Mesenchymal stem cell (in vitro differentiated cells and primary cell): ENCODE data around the gene PTP4A2.

Experiments
- DNase-seq: peaks from one replicate; pipeline ENCODE4 v3.0.0-alpha.2; 2013
- H2AFZ ChIP-seq: one replicate; pipeline ENCODE4 v1.6.1; 2013; ENCODE audit warnings: low read depth, mild to moderate bottlenecking, control low read depth, inconsistent platforms, low read length, moderate library complexity
- H2AK5ac ChIP-seq: 2 replicates; pipeline ENCODE4 v1.6.1; 2013; ENCODE audit warnings: low read length, moderate library complexity, mild to moderate bottlenecking, inconsistent platforms; ENCODE audit not compliant: severe bottlenecking
- H2BK120ac ChIP-seq: one replicate; pipeline ENCODE4 v1.6.1; 2013; ENCODE audit warnings: low read depth, mild to moderate bottlenecking, inconsistent platforms, low read length, moderate library complexity
- H2BK12ac ChIP-seq, 2 experiments: one replicate each; pipeline ENCODE4 v1.6.1; 2013; ENCODE audit warnings: inconsistent platforms in 2 of 2, low read length in 2 of 2, mild to moderate bottlenecking in 2 of 2, moderate library complexity in 2 of 2, control low read depth in 1 of 2
- H2BK15ac ChIP-seq: one replicate; pipeline ENCODE4 v1.6.1; 2013; ENCODE audit warnings: mild to moderate bottlenecking, low read depth, inconsistent platforms; ENCODE audit not compliant: poor library complexity, severe bottlenecking
- H2BK5ac ChIP-seq: 2 replicates; pipeline ENCODE4 v1.6.1; 2013; ENCODE audit warnings: low read depth, mild to moderate bottlenecking, low read length, control low read depth, inconsistent platforms; ENCODE audit not compliant: poor library complexity, severe bottlenecking
- H3K14ac ChIP-seq, 2 experiments: one replicate each; pipeline ENCODE4 v1.6.1; 2013; ENCODE audit warnings: inconsistent platforms in 2 of 2, low read length in 2 of 2, control low read depth in 1 of 2, mild to moderate bottlenecking in 1 of 2, moderate library complexity in 1 of 2
- H3K18ac ChIP-seq, 2 experiments: one replicate each; pipeline ENCODE4 v1.6.1; 2013; ENCODE audit warnings: inconsistent platforms in 2 of 2, low read length in 2 of 2, control low read depth in 1 of 2, low read depth in 1 of 2, mild to moderate bottlenecking in 1 of 2
- H3K23ac ChIP-seq, 2 experiments: one replicate each; pipeline ENCODE4 v1.6.1; 2013; ENCODE audit warnings: inconsistent platforms in 2 of 2, low read length in 2 of 2, mild to moderate bottlenecking in 2 of 2, moderate library complexity in 2 of 2, control low read depth in 1 of 2
- H3K27ac ChIP-seq: 2 replicates; pipeline ENCODE4 v1.5.1; 2013; ENCODE audit warnings: mild to moderate bottlenecking, moderate library complexity, low read length, control low read depth, inconsistent platforms; ENCODE audit not compliant: poor library complexity, severe bottlenecking
- H3K27me3 ChIP-seq, 2 experiments: 2 replicates each; pipeline versions ENCODE4 v1.6.1 to v1.7.0; 2013; ENCODE audit warnings: low read length in 2 of 2, mild to moderate bottlenecking in 2 of 2, moderate library complexity in 2 of 2, control low read depth in 1 of 2, inconsistent platforms in 1 of 2; ENCODE audit not compliant: control insufficient read depth in 1 of 2, insufficient read depth in 1 of 2
- H3K36me3 ChIP-seq, 2 experiments: 2 replicates each; pipeline versions ENCODE4 v1.6.1 to v1.7.0; 2013; ENCODE audit warnings: low read length in 2 of 2, control low read depth in 1 of 2, inconsistent platforms in 1 of 2, low read depth in 1 of 2, mild to moderate bottlenecking in 1 of 2; ENCODE audit not compliant: insufficient read depth in 2 of 2, control insufficient read depth in 1 of 2
- H3K4ac ChIP-seq, 2 experiments: one replicate each; pipeline ENCODE4 v1.6.1; 2013; ENCODE audit warnings: inconsistent platforms in 2 of 2, low read length in 2 of 2, mild to moderate bottlenecking in 2 of 2, moderate library complexity in 2 of 2, control low read depth in 1 of 2, low read depth in 1 of 2
- H3K4me1 ChIP-seq: 2 replicates; pipeline ENCODE4 v1.6.1; 2013; ENCODE audit warnings: low read depth, low read length, control low read depth; ENCODE audit not compliant: control insufficient read depth, insufficient read depth
- H3K4me2 ChIP-seq: 2 replicates; pipeline ENCODE4 v1.6.1; 2013; ENCODE audit warnings: low read length, mild to moderate bottlenecking, inconsistent platforms; ENCODE audit not compliant: poor library complexity, severe bottlenecking
- H3K4me3 ChIP-seq, 2 experiments: 2 replicates each; pipeline versions ENCODE4 v1.5.1 to v1.7.0; 2013; ENCODE audit warnings: low read length in 2 of 2, mild to moderate bottlenecking in 2 of 2, control low read depth in 1 of 2, low read depth in 1 of 2; ENCODE audit not compliant: insufficient read depth in 1 of 2
- H3K79me1 ChIP-seq: replicated peaks from 2 replicates; pipeline ENCODE4 v1.6.1; 2013; ENCODE audit warnings: mild to moderate bottlenecking, control low read depth, low read length, inconsistent platforms; ENCODE audit not compliant: poor library complexity, severe bottlenecking
- H3K9ac ChIP-seq: 2 replicates; pipeline ENCODE4 v1.7.0; 2013; ENCODE audit warnings: mild to moderate bottlenecking, low read length, moderate library complexity
- H3K9me3 ChIP-seq: 2 replicates; pipeline ENCODE4 v1.7.0; 2013; ENCODE audit warnings: mild to moderate bottlenecking, low read length; ENCODE audit not compliant: control insufficient read depth
- H4K8ac ChIP-seq: one replicate; pipeline ENCODE4 v1.6.1; 2013; ENCODE audit warnings: inconsistent platforms, mild to moderate bottlenecking, low read length, moderate library complexity
- H4K91ac ChIP-seq: one replicate; pipeline ENCODE4 v1.6.1; 2013; ENCODE audit warnings: mild to moderate bottlenecking, low read length, inconsistent platforms
- WGBS: methylation state at CpG from one replicate; pipeline ENCODE4 v1.1.7; 2013; ENCODE audit warnings: mixed read lengths; 5-methylcytosine and 5-hydroxymethylcytosine counted together

The PTP4A2 gene

GRCh38 chr1:31902510-31902860 is 35.7 kb downstream of the PTP4A2 start:
- no peak overlapping the region for H3K18ac ChIP-seq
- no peak overlapping the region for H3K4me3 ChIP-seq
- H4K91ac ChIP-seq, result no peak overlapping the region
- H3K14ac ChIP-seq, result peak overlapping the region in 1 of 2 experiments; percentile 74
- no peak overlapping the region for H3K4me2 ChIP-seq
- no peak overlapping the region for H3K27ac ChIP-seq
- no peak overlapping the region for H2AK5ac ChIP-seq
- no peaks in the 10 kb centered on the region for H3K9me3 ChIP-seq
- H3K79me1 ChIP-seq, result peaks cover 8% of the 10 kb centered on the region
- no peak for DNase-seq
- H2BK5ac ChIP-seq, result no peak overlapping the region
- H3K36me3 ChIP-seq, result peaks cover 16 to 34% of the 10 kb centered on the region in 2 experiments
- no peak overlapping the region for H3K4ac ChIP-seq
- H3K4me1 ChIP-seq, result no peaks in the 10 kb centered on the region
- H3K27me3 ChIP-seq, result no peaks in the 10 kb centered on the region
- H3K23ac ChIP-seq, result no peak overlapping the region
- H2BK12ac ChIP-seq, result no peak overlapping the region
- no peak overlapping the region for H3K9ac ChIP-seq
- no peak overlapping the region for H4K8ac ChIP-seq
- no peak overlapping the region for H2BK120ac ChIP-seq
- H2AFZ ChIP-seq, result no peak overlapping the region
- 99% methylated on average over 4 of the region's 5 CpGs for WGBS
- no peak overlapping the region for H2BK15ac ChIP-seq

DNA sequence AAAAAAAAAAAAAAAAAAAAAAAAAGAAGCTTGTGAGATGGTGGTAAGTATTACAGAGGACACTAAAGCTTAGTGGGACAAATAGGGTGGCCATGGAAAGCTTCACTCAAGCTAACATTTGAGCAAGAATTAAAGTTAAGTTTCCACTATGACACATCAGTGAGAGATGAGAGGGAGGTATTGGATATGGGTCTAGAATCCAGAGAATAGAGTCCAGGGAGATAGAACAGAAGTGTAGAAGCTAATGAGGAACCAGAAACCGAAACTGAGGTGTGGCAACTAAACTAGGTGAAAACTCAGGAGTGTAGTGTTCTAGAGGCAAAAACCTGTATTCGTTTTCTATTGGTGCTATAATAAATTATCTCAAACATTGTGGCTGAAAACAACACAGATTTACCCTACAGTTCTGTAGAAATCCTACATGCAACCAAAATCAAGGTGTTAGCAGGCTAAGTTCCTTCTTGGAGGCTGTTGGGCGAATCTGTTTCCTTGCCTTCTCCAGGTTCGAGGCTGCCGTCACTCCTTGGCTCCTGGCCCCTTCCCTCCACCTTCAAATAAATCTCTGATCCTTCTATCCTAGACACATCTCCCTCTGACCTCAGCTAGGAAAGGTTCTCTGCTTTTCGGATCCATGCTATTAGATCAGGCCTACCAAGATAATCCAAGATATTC is 36.2 kb downstream of the PTP4A2 start:
- Histone ChIP-seq H3K14ac (peak overlapping the region in 1 of 2 experiments; percentile 74), H2BK5ac (no peak overlapping the region), H2BK120ac (no peak overlapping the region), H2AFZ (no peak overlapping the region), H3K9ac (no peak overlapping the region), H3K27me3 (no peaks in the 10 kb centered on the region), H3K23ac (no peak overlapping the region), H2BK15ac (no peak overlapping the region), H3K27ac (no peak overlapping the region), H2AK5ac (no peak overlapping the region), H3K18ac (no peak overlapping the region), H3K4me2 (no peak overlapping the region), H3K9me3 (no peaks in the 10 kb centered on the region), H3K4me1 (no peaks in the 10 kb centered on the region), H4K91ac (no peak overlapping the region), H3K36me3 (peaks cover 13 to 29% of the 10 kb centered on the region in 2 experiments), H2BK12ac (no peak overlapping the region), H3K4me3 (no peak overlapping the region), H3K79me1 (peaks cover 6% of the 10 kb centered on the region), H3K4ac (no peak overlapping the region), H4K8ac (no peak overlapping the region)
- DNase-seq, result no peak
- WGBS, result 97% methylated on average over 6 of the region's 6 CpGs

DNA sequence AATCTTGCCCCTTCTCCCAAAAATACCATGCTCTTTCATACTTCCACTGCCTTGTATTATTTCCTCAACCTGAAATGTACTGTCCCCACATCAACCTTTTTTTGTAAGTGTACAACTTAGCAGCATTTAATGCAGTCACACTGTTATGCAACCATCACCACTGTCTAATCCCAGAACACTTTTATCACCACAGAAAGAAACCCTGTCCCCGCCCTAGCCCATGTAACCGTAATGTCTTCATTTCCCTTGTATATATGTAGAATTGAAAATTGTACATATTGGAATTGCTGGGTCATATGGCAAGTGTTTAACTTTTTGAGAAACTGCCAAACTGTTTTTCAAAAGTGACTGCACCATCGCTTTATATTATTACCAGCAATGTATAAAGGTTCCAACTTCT is 37.4 kb downstream of the PTP4A2 start:
- Histone ChIP-seq H3K79me1 (peaks cover 2% of the 10 kb centered on the region), H3K27me3 (no peaks in the 10 kb centered on the region), H3K9ac (no peak overlapping the region), H2BK120ac (no peak overlapping the region), H2BK15ac (no peak overlapping the region), H3K4ac (no peak overlapping the region), H3K4me2 (no peak overlapping the region), H3K4me1 (no peaks in the 10 kb centered on the region), H4K8ac (no peak overlapping the region), H3K14ac (no peak overlapping the region), H2BK5ac (no peak overlapping the region), H3K36me3 (peaks cover 6 to 17% of the 10 kb centered on the region in 2 experiments), H4K91ac (no peak overlapping the region), H3K27ac (no peak overlapping the region), H2AFZ (no peak overlapping the region), H3K9me3 (no peaks in the 10 kb centered on the region), H3K23ac (no peak overlapping the region), H2AK5ac (no peak overlapping the region), H3K4me3 (no peak overlapping the region), H2BK12ac (no peak overlapping the region), H3K18ac (no peak overlapping the region)
- 100% methylated on average over 1 of the region's 3 CpGs for WGBS
- DNase-seq, result no peak

GRCh38 chr1:31897526-31898100 is 40.6 kb downstream of the PTP4A2 start:
- DNase-seq, result no peak
- no peak overlapping the region for H2BK5ac ChIP-seq
- H3K9me3 ChIP-seq, result no peaks in the 10 kb centered on the region
- no peak overlapping the region for H3K27ac ChIP-seq
- H3K36me3 ChIP-seq, result no peaks in the 10 kb centered on the region
- H2BK15ac ChIP-seq, result no peak overlapping the region
- no peaks in the 10 kb centered on the region for H3K4me1 ChIP-seq
- H3K4ac ChIP-seq, result no peak overlapping the region
- H2BK120ac ChIP-seq, result no peak overlapping the region
- no peak overlapping the region for H2AK5ac ChIP-seq
- H3K4me2 ChIP-seq, result no peak overlapping the region
- H4K91ac ChIP-seq, result no peak overlapping the region
- H3K4me3 ChIP-seq, result no peak overlapping the region
- H3K79me1 ChIP-seq, result no peaks in the 10 kb centered on the region
- no peak overlapping the region for H2BK12ac ChIP-seq
- H4K8ac ChIP-seq, result no peak overlapping the region
- H3K18ac ChIP-seq, result no peak overlapping the region
- no peak overlapping the region for H2AFZ ChIP-seq
- H3K14ac ChIP-seq, result no peak overlapping the region
- WGBS, result 95% methylated on average over 6 of the region's 6 CpGs
- H3K23ac ChIP-seq, result no peak overlapping the region
- no peaks in the 10 kb centered on the region for H3K27me3 ChIP-seq
- H3K9ac ChIP-seq, result no peak overlapping the region
